AG09309 (cell line): Measurements from ENCODE around the gene LCAT.
A peak's percentile ranks its signal among the peaks of the same experiment; 100 is the strongest.

ENCODE experiments used
- DNase-seq: peaks from one replicate; pipeline ENCODE4 v3.0.0-alpha.2; 2010; ENCODE audit warnings: low read depth
- H3K4me3 ChIP-seq: 2 replicates; pipeline ENCODE4 v1.5.1; 2011; ENCODE audit warnings: mild to moderate bottlenecking, low read depth, low read length, moderate library complexity; ENCODE audit not compliant: control insufficient read depth
- TF ChIP-seq, protein P1 (sequence below): IDR thresholded peaks from 2 replicates; pipeline ENCODE4 v1.5.1; 2011; ENCODE audit warnings: mild to moderate bottlenecking, low read depth, low read length, inconsistent platforms; ENCODE audit not compliant: insufficient read depth, control insufficient read depth; ENCODE audit errors: missing control alignments

Gene LCAT

DNA sequence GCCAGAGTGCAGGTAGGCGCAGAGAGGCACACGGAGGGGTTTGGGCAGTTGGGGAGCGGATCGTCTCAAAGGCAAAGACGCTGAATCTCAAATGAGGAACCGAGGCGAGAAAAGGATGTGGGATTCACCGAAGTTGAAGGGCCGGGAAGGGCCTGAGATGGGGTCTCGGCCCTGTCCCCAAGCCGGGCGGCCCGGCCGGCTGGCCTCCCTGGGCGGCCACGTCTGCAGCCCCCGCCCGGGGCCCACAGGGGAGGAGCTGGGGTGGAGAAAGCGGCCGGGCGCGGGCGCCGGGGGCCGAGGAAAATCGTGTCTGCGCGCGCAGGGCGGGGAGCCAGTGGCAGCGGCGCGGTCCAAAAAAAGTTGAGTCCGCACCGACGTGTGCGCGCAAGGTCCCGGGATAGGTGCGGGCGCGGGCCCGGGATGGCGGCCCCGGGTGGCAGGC lies 24.1 kb upstream of the LCAT start:
- H3K4me3 ChIP-seq: peak overlapping the region; percentile 51
- DNase-seq: no peak
- TF ChIP-seq, protein P1, sequence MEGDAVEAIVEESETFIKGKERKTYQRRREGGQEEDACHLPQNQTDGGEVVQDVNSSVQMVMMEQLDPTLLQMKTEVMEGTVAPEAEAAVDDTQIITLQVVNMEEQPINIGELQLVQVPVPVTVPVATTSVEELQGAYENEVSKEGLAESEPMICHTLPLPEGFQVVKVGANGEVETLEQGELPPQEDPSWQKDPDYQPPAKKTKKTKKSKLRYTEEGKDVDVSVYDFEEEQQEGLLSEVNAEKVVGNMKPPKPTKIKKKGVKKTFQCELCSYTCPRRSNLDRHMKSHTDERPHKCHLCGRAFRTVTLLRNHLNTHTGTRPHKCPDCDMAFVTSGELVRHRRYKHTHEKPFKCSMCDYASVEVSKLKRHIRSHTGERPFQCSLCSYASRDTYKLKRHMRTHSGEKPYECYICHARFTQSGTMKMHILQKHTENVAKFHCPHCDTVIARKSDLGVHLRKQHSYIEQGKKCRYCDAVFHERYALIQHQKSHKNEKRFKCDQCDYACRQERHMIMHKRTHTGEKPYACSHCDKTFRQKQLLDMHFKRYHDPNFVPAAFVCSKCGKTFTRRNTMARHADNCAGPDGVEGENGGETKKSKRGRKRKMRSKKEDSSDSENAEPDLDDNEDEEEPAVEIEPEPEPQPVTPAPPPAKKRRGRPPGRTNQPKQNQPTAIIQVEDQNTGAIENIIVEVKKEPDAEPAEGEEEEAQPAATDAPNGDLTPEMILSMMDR: no peak

DNA sequence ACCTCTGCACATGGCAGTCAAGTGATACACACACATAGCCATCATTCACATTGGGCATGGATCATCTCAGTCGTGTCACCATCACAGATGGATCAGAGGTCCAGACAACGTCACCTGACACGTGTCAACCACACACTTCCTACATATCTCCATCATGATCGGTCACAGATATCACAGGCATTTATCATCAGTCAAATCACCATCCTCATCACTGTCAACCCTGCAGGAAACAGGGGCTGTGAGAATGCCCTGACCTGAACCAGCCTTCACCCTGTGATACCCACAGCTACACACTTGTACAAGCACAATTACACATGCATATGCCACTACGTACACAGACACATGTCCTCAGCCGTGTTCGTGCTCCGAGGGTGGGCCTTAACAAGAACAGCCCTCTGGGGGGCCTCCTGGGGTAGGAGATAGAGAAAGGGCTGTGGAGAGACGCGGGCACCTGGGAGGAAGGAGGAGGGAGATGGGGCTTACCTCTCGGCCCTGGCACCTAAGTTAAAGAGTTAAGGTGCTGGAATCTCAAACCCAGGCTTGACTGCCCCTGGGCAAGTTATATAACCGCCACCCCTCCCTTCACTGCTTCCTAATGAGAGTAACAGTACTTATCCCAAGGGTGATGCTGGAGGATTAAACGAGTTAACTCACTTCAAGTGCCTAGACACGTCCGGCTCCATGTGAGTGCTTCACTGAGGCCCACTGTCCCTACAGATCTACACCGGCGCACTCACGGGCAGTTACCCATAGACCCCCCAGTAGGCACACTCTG lies 23.4 kb upstream of the LCAT start:
- TF ChIP-seq, protein P1: no peak
- peak overlapping the region; percentile 51 for H3K4me3 ChIP-seq
- DNase-seq: no peak

DNA sequence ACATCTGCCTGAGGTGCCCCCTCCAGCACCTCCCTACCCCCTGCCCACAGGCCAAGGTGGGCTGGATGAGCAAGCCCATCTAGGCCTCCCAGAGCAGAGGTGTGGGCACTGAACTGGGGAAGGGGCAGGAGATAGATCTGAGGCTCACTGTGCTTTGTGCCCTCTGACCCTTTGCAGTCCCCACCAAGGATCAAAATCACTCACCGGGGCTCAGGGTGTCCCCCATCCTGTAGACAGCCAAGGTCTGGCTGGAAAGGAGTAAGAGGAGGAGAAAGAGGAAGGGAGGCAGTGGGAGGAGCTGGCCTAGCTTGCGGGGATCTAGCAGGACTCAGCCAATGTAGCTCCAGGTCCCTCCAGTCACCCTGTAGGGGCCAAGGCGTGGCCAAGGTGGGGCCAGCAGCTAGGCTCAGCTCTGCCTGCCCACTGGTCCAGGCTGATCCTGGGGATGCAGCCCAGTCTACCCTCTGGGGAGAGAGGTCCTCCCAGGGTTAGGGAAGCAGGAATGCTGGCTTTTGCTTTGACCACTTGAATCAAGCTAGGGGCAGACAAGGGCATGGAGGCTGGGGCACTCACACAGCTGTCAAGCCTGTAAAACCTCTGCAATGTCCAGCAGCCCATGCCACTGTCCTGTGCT lies 22.7 kb upstream of the LCAT start:
- TF ChIP-seq, protein P1: no peak
- peak overlapping the region; percentile 51 for H3K4me3 ChIP-seq

DNA sequence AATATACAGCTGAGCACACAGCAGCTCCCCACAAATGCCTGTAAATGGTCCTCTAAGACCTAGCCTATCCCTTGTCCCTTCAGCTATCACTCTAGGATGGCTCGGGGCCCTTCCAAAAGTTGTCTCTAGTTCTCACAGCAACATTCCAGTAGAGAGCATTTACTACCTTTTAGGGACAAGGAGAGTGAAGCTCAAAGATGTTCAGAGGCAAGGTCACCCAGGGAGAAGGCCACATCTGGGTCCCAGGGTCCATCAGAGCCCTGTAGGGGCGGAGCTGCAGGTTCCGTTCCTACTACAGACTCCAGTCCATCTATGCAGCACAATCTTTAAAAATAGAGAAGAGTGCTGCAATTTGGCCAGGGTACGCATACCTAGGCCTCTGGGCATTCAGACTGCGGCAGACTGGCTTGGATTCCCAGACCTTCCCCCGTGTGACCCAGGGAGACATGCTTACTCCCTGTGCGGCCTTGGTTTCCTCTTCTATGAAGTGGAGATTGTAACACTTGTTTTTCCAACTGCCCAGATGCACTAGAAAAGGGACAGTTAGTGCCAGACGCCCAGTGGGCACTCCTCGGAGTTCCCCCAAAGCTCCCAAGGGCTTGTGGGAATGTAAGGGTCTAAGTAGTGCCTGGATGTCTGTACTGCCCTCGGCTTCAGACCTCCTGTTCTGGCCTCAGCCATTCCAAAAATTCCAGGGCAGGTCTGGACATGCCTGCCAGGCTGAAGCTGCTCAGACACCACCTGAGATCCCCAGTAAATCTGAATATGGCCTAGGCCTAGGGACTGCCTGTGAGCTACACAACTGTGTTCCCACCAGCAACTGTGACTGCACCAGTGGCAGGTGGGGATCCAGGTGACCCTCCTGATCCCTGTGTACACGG lies 22.0 kb upstream of the LCAT start:
- H3K4me3 ChIP-seq: peak overlapping the region; percentile 51

More for the DNA sequence above, 22.7 kb upstream of the LCAT start:
- DNase-seq: no peak

DNA sequence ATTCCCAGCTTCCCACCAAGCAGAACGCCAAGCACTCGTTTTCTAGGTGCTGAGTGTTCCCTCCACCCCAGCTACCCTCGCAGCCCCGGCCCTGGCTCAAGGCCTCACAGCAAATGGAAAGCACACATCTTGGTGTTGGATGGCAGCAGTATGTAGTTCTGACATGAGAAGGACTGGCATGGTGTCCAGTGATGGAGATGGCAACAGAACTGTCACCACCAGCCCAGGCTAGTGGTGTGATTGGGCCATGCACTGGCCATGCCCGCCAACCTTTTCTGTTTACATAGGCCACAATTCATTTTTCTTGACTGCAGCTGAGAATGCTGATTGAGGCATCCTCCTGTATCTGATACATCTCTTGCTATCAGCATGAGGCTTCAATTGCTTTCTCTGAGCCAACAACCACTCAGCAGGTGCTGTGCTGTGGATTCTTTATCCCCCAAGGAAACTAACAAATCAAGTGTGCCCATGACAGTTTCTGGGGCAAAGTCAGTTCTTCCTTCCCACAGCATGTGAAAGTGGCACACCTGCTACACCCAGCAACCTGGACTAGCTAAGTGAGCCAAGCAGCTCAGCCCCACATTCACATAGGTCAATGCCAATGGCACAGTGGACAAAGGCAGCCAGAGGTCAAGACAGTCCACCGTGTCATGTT lies 20.7 kb upstream of the LCAT start:
- H3K4me3 ChIP-seq: no peak overlapping the region
- DNase-seq: no peak
- TF ChIP-seq, protein P1: no peak

More for the DNA sequence above, 22.0 kb upstream of the LCAT start:
- DNase-seq: no peak
- TF ChIP-seq, protein P1: no peak
